ENCODE measurements around the gene GLDC.

GRCh38 chr9:6581253-6581652 lies 64.3 kb downstream of the GLDC start:
- TF ChIP-seq CTCF (IDR thresholded peaks at IDR 0.05; ENCODE audit: low read depth, low read length) (no peak), POLR2A (IDR thresholded peaks at IDR 0.05; ENCODE audit: extremely low read depth, insufficient read length) (no peak), MYC (IDR thresholded peaks at IDR 0.05; ENCODE audit: low read depth, low read length) (no peak)
